Measurements from ENCODE around the gene HSPA9. TPM values are rescaled to one million over a fixed set of nuclear protein-coding genes. Genes with fewer than 3 reads are reported as not detected.
A peak's percentile ranks its signal among the peaks of the same experiment; 100 is the strongest.

The HSPA9 gene
- total and polyA plus RNA-seq, 2 of the 13 experiments (the other 11 are each of a cell fraction or from before 2014, with no cell fraction given) = 165 to 478 TPM

DNA sequence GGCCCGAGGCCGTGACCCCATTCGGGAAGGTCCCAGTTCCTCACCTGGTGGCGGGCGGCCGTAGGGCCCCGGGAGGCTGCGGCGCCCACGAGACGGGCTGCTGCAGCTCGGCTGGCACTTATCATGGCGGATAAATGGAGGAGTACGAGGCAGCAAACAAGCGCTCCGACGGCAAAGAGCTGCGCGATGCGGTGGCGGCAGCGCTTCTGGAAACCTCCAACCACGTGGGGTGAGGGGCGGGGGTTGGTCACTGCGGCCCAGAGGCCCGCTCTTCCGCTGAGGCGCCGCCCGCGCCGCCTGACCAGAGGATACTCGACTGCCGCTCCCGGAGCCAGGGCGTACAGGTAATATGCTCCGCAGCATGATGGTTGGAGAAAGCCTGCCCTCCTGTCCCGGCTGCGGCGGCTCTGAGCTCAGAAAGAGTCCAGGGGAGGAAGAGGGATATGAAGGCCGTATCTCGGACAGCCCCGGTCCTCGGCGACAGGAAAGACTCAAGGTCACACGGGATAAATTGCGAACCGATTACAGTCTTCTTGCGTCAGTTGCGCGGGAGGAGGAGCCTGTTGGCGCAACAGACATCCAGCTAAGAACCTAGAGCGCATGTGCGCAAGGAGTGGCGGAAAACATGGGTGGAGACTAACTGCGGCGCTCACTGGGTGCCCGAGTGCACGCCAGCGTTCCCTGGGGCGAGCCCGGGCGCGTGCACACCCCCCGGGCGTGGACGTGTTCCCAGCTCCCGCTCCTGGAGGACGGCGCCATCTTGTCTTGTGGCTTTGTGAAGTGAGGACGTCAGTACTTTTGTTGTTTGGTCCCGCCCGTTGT, at the start of gene HSPA9 (continued):
- TF ChIP-seq, protein P1, sequence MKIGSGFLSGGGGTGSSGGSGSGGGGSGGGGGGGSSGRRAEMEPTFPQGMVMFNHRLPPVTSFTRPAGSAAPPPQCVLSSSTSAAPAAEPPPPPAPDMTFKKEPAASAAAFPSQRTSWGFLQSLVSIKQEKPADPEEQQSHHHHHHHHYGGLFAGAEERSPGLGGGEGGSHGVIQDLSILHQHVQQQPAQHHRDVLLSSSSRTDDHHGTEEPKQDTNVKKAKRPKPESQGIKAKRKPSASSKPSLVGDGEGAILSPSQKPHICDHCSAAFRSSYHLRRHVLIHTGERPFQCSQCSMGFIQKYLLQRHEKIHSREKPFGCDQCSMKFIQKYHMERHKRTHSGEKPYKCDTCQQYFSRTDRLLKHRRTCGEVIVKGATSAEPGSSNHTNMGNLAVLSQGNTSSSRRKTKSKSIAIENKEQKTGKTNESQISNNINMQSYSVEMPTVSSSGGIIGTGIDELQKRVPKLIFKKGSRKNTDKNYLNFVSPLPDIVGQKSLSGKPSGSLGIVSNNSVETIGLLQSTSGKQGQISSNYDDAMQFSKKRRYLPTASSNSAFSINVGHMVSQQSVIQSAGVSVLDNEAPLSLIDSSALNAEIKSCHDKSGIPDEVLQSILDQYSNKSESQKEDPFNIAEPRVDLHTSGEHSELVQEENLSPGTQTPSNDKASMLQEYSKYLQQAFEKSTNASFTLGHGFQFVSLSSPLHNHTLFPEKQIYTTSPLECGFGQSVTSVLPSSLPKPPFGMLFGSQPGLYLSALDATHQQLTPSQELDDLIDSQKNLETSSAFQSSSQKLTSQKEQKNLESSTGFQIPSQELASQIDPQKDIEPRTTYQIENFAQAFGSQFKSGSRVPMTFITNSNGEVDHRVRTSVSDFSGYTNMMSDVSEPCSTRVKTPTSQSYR (CRISPR knock-in tag; IDR thresholded peaks at IDR 0.05; ENCODE audit: borderline replicate concordance) = peak; percentile 62
- TF ChIP-seq EEA1 (CRISPR knock-in tag; IDR thresholded peaks at IDR 0.05; ENCODE audit: borderline replicate concordance) (0 out of 2 replicates have a peak, but pooled peaks have one; percentile 24), ONECUT2 (CRISPR knock-in tag; IDR thresholded peaks at IDR 0.05) (0 out of 2 replicates have a peak, but pooled peaks have one; percentile 38), ZNF234 (CRISPR knock-in tag; conservative IDR thresholded peaks at IDR 0.05) (peak; percentile 91), EED (CRISPR knock-in tag; IDR thresholded peaks at IDR 0.05) (peak; percentile 95), ARHGAP35 (CRISPR knock-in tag; IDR thresholded peaks at IDR 0.05; ENCODE audit: borderline replicate concordance) (peak; percentile 93), HIVEP1 (CRISPR knock-in tag; IDR thresholded peaks at IDR 0.05) (peak; percentile 86; the same call in 1 of the 2 replicates), MBD4 (IDR thresholded peaks at IDR 0.05; ENCODE audit: borderline replicate concordance, low read length) (no peak), MIXL1 (CRISPR knock-in tag; IDR thresholded peaks at IDR 0.05) (peak; percentile 18; the same call in 1 of the 2 replicates), ZNF205 (CRISPR knock-in tag; IDR thresholded peaks at IDR 0.05) (peak; percentile 73), YEATS2 (CRISPR knock-in tag; IDR thresholded peaks at IDR 0.05; ENCODE audit: borderline replicate concordance) (peak; percentile 84), ZNF776 (CRISPR knock-in tag; IDR thresholded peaks at IDR 0.05) (peak; percentile 90; the same call in 1 of the 2 replicates), ZNF550 (CRISPR knock-in tag; IDR thresholded peaks at IDR 0.05; ENCODE audit: borderline replicate concordance) (no peak), IRF2 (CRISPR knock-in tag; IDR thresholded peaks at IDR 0.05) (peak; percentile 76; the same call in 1 of the 2 replicates), NFIC (IDR thresholded peaks at IDR 0.05; ENCODE audit: low read length) (peak; percentile 39; the same call in 1 of the 2 replicates), FOXA1 (IDR thresholded peaks at IDR 0.05) (no peak), FOXA1 (CRISPR knock-in tag; IDR thresholded peaks at IDR 0.05) (0 out of 2 replicates have a peak, but pooled peaks have one; percentile 31), CEBPZ (IDR thresholded peaks at IDR 0.05; ENCODE audit: low read length) (no peak), RFXAP (CRISPR knock-in tag; IDR thresholded peaks at IDR 0.05; ENCODE audit: borderline replicate concordance) (peak; percentile 79), ZNF33A (CRISPR knock-in tag; IDR thresholded peaks at IDR 0.05; ENCODE audit: borderline replicate concordance) (no peak), ZNF616 (CRISPR knock-in tag; IDR thresholded peaks at IDR 0.05; ENCODE audit: low read depth) (peak; percentile 82; the same call in 1 of the 2 replicates), ZNF710 (CRISPR knock-in tag; IDR thresholded peaks at IDR 0.05; ENCODE audit: borderline replicate concordance) (peak; percentile 32; the same call in 1 of the 2 replicates)
